Measurements from ENCODE around the gene SPACA7.
"Not testable (repeated sequence)": the region's sequence is repeated elsewhere in the genome, so short reads cannot be mapped to it uniquely, and the experiment has no call there.

The SPACA7 gene

DNA sequence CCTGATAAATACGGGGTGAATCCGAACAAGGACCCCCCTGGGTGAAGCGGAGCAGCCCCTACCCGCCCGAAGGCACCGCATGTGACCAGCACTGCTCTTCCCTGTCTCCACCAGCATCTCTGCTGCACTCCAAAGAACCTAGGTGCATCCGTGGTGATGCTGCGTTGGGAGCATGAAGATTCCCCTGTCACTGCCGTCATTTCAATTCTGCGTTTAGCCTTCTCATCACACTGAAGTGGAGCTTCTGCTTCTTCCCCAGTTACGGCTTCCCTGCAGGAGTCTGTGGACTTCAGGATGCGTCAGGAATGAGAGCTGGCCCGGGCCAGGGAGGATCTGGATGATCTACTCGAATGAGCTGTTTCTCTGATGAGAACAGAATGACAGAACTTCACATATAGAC lies 47.9 kb downstream of the SPACA7 start:
- no peak for DNase-seq (ENCODE audit: low spot score)

DNA sequence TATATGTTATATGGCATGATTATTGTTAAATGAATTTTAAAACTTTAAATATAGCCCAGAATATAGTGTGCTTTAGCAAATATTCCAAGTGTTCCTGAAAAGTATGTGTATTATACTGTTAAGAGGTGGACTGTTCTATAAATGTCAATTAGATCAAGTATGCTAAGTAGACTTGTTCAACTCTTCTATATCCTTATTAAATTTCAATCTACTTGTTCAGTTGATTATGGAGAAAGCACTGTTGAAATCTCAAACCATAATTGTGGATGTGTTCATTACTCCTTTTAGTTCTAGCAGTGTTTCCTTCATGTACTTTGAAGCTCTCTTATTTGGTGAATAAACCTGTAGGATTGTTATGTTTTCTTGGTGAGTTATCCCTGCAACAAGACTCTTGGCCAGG lies 52.5 kb downstream of the SPACA7 start:
- no peak for DNase-seq (ENCODE audit: low spot score)

DNA sequence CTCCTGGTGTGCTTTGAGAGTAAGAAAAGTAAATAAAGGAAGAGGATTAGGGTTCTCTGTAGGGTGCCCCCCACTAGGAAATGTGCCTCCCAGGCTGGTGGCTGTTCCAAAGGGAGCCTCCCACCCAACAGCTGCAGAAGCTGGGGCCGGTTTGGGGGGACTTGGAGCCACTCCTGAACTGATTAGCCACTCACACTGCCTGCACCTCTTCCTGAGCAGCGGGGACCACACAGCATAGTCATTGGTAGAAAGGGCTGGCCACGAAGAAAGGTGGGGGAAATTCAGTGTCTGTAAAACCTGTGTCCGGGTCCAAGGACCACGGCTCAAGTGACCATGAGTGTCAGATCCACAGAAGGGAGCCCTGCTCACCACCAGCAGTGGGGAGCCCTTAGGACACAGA lies 55.6 kb downstream of the SPACA7 start:
- no peak for DNase-seq (ENCODE audit: low spot score)

DNA sequence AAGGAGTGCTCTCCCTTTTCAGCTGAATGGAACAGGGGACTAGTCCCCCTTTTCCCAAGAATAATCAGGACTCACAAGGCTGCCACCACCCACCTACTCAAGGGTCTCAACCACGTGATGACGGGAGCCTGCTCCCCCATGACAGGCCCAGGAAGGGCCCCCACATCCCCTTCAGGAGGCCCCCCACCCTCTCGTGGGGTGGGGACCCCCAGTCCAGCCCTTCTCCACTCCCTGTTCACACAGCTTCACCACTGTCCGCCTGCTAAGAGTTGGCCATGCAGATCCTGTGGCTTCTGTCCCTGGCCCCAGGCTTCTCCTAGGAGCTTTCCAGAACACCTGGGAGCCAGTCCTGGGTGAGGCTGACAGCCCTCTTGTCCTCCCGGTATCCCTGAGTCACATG lies 56.6 kb downstream of the SPACA7 start:
- not testable (repeated sequence) for DNase-seq (ENCODE audit: low spot score)

DNA sequence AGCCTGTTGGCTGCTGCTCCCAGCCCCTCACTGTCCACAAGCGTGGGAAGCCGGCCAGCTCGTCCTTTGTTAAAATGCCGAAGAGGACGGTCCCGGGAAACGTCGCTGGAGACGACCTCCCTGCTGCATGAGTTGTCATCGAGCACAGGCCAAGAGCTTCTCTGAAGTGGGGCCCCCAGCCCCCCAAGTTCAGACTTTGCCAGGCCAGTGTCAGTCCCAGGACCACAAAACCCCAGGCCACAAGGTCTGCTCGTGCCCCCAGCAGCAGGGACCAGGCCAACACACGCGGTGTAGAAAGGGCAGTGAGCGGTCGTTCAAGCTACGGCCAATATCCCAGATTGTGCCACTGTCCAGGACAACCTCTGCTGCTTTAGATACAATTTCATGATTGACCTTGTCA lies 57.4 kb downstream of the SPACA7 start:
- not testable (repeated sequence) for DNase-seq (ENCODE audit: low spot score)

DNA sequence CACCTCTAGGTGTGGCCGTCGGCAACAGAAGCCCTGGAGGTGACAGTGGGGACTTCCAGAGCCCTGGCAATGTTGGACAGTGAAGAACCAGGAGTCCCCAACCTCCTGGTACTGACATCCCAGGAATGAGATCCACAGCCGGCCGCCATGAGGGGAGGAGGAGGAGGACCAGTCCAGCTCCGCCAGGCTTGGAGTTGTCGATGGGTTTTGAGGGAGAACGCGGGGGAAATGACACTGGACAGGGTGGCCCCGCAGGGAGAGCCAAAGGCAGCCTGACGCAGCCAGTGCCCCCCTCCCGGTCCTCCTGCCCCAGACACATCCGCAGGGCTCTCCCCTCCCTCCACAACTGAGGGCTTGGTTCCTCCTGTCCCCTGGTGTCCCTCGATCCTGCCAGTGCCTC lies 57.9 kb downstream of the SPACA7 start:
- DNase-seq (ENCODE audit: low spot score): no peak

DNA sequence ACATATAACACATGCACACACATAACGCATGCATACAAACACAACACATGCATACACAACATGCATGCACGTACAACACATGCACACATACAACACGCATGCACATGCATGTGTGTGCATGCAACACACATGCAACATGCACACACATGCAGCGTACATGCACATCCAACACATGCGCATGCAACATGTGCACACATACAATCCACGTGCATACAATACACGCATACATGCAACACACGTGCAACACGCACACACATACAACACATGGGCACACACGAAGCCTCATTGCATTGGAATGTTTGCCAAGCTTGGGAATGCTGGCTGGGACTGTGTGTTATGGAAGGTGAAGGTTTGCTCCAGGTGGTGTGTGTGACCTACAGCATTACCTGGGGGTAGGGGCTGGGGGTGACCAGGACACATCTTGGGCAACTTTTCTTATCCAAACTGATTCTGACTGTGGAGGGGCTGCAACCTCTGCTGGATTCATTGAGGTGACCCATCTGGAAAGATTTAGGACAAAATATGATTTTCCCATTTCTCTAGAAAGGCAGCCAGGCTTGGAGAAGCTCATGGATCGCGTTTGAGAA lies 58.9 kb downstream of the SPACA7 start:
- no peak for DNase-seq (ENCODE audit: low spot score)

DNA sequence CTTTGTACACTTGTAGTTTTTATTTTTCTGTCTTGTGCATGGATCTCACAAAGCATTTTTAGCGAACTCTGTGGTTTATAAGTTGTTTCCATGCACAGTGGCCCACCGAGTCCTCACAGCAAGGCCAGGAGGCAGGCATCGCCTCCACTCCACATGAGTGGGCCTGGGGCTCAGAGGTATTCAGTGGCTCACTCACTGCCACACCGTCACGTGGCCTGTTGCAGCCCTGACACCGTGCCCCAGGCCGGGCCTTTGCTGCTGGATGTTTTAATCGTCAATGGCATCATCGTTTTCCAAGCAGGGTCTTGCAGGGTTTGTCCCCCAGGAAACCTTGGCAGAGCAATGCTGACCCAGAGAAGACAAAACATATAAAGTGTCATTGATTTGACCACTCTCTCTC lies 59.8 kb downstream of the SPACA7 start:
- no peak for DNase-seq (ENCODE audit: low spot score)

DNA sequence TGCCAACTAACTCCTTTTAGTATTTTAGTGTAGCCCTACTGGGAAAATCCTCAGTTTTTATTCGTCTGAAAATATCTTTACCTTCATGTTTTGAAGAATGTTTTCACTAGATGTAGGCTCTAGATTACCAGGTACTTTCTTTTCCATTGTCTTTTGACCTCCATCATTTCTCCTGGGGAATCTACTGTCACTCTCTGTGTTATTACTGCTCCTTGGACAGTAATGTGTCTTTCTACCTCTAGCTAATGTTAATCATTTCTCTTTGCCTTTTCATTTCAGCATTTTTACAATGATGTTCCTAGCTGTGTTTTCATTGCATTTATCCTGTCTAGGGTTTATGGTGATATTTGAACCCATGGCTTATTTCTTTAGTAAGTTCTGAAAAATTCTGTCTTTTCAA lies 61.9 kb downstream of the SPACA7 start:
- no peak for DNase-seq (ENCODE audit: low spot score)

DNA sequence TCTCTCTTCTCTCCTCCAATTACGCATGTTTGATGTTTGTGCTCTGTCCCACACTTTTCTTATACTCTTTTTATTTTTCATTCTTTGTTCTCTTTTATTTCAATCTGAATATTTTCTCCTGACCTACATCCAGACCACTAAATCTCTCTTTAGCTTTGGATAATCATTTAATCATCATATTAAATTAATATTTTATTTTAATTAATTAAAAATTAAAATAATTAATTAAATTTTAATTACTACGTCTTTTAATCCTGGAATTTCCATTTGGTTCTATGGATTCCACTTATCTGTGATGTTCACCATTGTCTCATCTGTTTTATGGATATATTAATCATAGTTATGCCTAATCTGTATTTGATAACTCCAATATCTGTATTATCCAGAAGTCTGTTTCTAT lies 62.4 kb downstream of the SPACA7 start:
- no peak for DNase-seq (ENCODE audit: low spot score)

DNA sequence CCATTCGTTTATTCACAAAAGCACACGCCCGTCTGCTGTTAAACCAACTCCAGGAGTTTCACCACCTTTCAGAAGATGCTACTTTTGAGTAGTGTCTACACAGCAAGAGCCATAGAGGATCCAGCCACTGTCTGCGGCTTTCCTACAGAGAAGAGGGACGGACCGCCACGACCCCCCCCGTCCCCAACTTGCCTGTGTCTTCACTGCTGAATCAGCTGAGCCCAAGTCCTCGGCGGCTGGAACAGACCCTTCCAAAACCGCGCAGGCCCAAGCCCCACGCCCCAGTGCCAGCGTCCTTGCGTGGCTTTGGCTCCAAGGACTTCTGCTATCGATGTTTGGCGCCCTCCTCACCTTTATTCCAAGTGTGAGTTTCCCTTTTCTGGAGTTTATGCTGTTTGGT lies 65.1 kb downstream of the SPACA7 start:
- no peak for DNase-seq (ENCODE audit: low spot score)

DNA sequence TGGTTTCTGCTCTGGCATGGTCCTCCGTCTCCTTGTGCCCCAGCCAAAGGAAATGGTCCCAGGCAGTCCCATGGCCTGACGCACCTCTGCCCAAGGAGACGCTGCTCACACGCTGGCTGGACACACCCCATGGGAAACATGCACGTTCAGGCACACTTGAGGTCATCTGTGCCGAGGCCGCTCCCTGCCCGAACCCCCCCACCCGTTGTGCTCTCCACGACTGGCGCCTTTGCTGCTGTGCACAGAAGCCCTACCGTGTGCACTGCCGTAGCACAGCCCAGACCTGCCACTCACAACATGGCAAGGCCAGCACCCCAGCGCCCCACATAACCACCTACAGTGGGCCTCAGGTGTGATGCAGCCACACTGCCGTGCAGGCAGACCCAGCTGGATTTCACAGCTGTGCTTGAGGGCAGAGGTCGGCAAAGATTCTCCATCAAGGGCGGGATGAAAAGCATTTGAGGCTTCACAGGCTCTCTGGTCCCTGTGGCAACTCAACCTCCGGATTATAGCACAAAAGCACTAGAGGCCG lies 65.7 kb downstream of the SPACA7 start:
- DNase-seq (ENCODE audit: low spot score): no peak

DNA sequence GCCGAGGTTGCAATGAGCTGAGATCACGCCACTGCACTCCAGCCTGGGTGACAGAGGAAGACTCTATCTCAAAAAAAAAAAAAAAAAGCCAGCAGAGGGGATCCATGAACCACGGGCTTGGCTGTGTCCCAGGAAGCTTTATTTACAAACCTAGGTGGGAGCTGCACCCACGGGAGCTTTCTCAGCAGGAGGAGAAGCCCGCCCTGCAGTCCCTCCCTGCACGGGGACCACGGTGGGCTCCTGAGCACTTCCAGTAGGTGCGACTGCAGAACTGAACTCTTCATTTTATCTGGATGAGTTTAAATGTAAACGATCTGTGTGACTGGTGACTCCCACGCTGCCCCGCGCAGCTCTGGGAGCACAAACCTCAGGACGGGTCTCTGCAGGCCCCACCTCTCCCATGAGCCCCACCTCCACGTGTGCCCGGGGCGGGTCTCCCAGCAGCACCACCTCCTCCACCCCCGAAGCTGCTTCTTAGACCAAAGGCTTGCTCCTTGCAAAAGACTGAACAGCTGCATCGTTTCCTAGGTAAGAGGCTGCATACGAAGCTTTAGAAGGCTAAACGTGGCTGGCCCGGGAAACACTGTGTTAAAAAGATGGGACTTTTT lies 66.4 kb downstream of the SPACA7 start:
- DNase-seq (ENCODE audit: low spot score): no peak

DNA sequence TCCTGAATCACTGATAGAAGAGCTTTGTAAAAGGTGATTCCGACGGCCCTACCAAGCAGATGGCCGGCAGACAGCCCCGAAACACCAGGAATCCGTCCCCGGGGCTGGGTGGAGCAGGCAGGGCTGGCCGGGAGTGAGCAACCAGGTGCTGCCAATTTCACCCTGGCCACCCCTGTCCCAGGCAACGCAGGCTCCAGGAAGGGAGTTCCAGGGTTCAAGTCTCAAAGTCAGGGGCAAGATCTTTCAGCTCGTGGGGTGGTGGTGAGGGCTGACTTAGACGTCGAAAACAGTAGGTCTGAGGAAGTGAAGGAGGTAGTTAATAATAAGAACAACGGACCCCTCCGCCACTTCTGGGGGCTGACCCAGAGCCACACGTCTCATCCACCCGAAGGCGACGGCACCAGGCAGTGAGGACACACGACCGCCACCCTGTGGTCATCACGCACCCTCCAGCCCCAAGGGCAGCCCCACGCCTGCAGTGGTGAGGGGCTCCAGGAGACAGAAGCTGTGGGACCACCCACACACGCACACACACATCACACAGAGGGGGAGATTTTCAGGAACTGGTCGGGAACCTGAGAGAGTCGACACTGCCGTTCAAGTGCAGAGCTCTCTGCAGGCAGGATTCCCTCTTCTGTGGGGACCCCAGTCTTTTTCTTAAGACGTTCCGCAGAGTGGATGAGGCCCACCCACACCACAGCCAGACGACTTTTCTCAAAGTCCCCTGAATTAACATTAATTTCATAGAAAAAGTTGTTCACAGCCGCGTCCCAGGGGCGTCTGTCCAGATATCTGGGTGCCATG lies 67.2 kb downstream of the SPACA7 start:
- no peak for DNase-seq (ENCODE audit: low spot score)

DNA sequence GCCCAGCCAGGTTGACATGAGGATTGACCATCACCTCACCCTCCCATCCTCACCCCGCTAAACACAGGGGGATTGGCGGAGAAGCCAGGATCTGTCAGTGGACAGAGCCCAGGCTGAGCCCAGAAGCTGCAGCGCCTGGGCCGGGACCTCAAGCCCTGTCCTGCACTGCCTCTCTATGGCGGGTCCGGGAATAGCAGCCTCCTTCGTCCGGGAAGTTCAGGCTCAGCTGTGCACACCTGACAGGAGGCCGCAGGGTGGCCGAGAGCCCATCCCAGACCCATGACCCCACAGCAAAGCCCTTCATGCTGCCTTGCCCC lies 67.8 kb downstream of the SPACA7 start:
- DNase-seq (ENCODE audit: low spot score): peak; percentile 62

DNA sequence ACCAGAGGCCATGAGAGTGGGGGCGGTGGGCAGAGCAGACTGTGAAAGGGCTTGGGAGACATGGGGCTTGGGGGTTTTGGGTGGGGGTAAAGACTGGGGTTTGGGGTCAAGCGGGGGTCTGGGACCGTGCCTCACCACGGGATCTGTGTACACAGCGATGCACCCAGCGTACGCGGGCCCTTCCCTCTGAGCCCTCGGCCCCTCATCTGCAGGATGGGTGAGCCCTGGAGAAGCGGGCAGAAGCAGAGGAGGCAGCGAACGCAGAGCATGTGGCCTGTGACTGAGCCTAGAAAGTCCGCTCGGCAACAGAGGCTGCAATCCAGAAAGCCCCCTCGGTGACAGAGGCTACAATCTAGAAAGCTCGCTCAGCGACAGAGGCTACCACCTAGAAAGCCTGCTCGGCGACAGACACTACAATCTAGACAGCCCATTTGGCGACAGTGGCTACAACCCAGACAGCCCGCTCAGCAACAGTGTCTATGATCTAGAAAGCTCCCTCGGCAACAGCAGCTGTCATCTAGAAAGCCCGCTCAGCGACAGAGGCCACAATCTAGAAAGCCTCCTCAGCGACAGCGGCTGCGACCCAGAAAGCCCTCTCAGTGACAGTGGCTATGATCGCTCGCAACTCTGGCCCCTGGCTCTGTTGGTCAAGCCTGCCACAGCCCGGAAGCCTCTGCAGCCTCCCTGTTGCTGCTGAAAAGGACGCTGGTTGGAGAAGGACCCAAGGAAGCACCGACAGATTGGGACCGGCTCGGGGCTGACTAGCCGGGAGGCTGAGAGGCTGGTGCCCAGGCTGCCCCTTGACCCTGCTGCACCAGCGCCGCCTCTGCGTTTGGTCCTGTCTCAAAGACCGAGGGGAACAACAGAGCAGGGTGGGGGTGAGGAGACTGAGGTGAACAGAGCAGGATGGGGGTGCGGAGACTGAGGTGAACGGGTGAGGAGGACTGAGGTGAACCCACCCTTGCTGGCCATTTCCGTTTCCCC lies 68.6 kb downstream of the SPACA7 start:
- DNase-seq (ENCODE audit: low spot score): no peak

DNA sequence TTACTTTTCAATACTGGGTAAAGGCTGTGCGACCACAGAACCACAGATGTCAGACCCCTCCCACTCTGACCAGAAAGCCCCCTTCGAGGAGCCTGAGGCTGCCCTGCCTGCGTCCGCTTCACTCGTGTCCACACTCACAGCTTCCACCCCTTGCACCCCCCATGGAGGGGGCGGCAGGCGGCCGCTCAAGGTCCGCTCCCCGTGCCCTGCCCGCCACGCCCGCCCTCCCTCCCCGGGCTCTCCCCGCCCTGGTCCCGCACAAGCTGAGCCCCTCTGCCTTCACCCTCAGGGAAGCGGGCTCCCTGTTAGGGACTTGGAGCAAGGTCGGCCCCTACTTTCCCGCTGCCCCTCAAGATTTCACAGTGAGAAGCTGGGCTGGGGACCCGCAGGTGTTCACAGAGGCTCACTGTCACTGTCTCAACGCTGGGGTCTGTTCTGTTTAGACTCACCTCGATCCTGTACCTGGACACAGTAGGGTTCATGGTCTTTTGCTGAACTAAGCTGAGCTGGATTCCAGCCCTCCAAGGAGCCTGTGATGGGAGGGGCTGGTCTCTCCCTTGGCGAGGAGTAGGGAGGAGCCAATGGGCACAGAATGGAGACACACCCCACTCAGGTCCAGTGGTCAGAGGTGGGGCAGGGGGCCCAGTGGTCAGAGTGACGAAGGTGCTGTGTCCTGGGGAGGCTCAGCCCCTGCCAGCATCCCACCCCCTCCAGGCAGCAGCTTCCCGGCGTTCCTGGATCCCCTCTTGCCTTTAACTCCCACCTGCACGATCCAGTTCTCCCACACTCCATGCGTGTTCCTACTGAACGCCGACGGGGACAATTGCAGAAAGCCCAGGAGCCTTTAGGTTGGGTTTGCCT lies 69.5 kb downstream of the SPACA7 start:
- no peak for DNase-seq (ENCODE audit: low spot score)

DNA sequence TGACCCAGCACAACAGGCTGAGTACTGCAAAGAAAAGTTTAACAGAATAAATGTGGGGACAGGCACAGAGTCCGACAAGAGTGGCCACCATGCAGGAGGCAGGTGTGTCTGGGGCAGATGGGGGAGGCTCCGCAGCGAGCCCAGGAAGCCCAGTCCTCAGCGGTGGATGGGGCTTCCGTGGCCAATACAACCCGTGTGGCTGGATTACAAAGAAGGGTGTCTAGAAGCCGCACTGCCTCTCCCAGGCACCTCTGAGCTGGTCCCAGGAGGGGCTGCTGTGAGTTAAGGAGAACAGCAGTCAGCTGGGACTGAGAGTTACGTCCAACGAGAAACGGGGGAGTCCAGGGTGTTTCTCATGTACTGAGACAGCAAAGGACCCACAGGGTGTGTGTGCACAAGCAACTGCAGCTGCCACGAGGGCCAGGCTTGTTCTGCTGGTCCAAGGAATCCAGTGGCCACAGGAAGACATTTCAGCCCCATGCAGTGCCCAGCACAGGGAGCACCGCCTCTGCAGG lies 70.2 kb downstream of the SPACA7 start:
- DNase-seq (ENCODE audit: low spot score): no peak

DNA sequence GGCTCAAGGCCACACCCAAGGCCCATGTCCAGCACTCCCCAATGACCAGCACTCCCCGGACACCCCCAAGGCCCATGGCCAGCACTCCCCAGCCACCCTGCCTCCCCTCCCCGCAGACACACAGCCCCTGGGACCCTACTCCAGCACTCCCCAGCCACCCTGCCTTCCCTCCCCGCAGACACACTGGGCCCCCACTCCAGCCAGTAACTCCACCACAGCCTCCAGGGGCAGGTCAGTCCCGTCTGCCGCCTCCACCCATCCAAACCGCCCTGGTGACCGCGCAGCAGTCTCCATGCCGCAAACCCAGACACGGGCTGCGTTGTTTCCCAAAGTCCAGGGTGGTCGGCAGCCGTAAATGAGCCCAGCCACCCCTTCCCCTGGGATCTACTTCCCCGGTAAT lies 70.7 kb downstream of the SPACA7 start:
- no peak for DNase-seq (ENCODE audit: low spot score)

DNA sequence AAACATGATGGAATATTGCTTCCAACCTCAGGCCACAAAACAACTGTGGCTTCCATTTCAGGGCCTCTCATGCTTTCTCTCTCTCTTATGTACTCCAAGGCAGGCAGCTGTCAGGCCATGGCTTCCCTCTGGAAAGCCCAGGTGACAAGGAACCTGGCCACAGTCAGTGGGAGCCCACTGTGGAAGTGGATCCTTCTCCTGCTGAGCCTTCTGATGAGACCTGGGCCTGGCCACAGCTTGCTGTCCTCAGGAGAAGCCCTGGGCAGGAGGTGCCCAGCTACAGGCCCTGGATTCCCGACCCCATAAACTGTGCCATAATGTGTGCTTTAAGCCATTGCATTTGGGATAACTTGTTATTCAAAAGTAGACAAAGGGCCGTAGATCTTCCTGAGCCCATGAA lies 71.2 kb downstream of the SPACA7 start:
- DNase-seq (ENCODE audit: low spot score): no peak

All from activated CD4-positive, alpha-beta T cell treated with anti-CD3 and anti-CD28 coated beads, Interleukin-2, Interleukin-4, amounts not matched to agents 100 ng/mL and 50 ng/mL, durations not matched to agents 16 hours and 8 hours (primary cell).